ENCODE results near the gene EBLN2.
A peak's percentile ranks its signal among the peaks of the same experiment; 100 is the strongest.

Gene EBLN2

GRCh38 chr3:73096169-73096568, 34.7 kb downstream of the EBLN2 start:
- no peaks in the 10 kb centered on the region for H4K20me1 ChIP-seq (ENCODE audit: insufficient read depth, low read length)
- H3K9me3 ChIP-seq (ENCODE audit: insufficient read depth, low read length), result no peaks in the 10 kb centered on the region
- peaks cover 35% of the 10 kb centered on the region for H3K4me1 ChIP-seq (ENCODE audit: low read length)
- H3K36me3 ChIP-seq (replicated peaks; ENCODE audit: low read depth, low read length), result no peaks in the 10 kb centered on the region
- peak overlapping the region; percentile 12 for H3K4me2 ChIP-seq (ENCODE audit: low read length)
- H3K27ac ChIP-seq (ENCODE audit: low read length), result peak overlapping the region; percentile 25
- no peak overlapping the region for H3K9ac ChIP-seq (ENCODE audit: low read length)
- H3K79me2 ChIP-seq (ENCODE audit: low read length), result no peaks in the 10 kb centered on the region
- no peaks in the 10 kb centered on the region for H3K27me3 ChIP-seq (ENCODE audit: low read depth, low read length)
- H3K4me3 ChIP-seq (ENCODE audit: low read length), result no peak overlapping the region
- no peak overlapping the region for H2AFZ ChIP-seq (ENCODE audit: low read depth, low read length)
- no peak for TF ChIP-seq CTCF (IDR thresholded peaks at IDR 0.05; ENCODE audit: low read depth, low read length)
- no peak for TF ChIP-seq EZH2phosphoT487 (IDR thresholded peaks at IDR 0.05; ENCODE audit: low read depth)

GRCh38 chr3:73098026-73098425, 36.6 kb downstream of the EBLN2 start:
- Histone ChIP-seq H2AFZ (ENCODE audit: low read depth, low read length) (no peak overlapping the region), H3K9ac (ENCODE audit: low read length) (no peak overlapping the region)

GRCh38 chr3:73098873-73099272, 37.4 kb downstream of the EBLN2 start:
- no peaks in the 10 kb centered on the region for H3K79me2 ChIP-seq (ENCODE audit: low read length)
- no peak overlapping the region for H3K4me3 ChIP-seq (ENCODE audit: low read length)
- H3K4me2 ChIP-seq (ENCODE audit: low read length), result no peak overlapping the region
- no peaks in the 10 kb centered on the region for H3K36me3 ChIP-seq (replicated peaks; ENCODE audit: low read depth, low read length)
- TF ChIP-seq CTCF (IDR thresholded peaks at IDR 0.05; ENCODE audit: low read depth, low read length) (no peak), EZH2phosphoT487 (IDR thresholded peaks at IDR 0.05; ENCODE audit: low read depth) (no peak)
- peaks cover 37% of the 10 kb centered on the region for H3K4me1 ChIP-seq (ENCODE audit: low read length)
- H3K9ac ChIP-seq (ENCODE audit: low read length), result no peak overlapping the region
- no peak overlapping the region for H3K27ac ChIP-seq (ENCODE audit: low read length)
- peak overlapping the region; percentile 13; the same call in 1 of the 2 replicates for H2AFZ ChIP-seq (ENCODE audit: low read depth, low read length)
- no peaks in the 10 kb centered on the region for H3K9me3 ChIP-seq (ENCODE audit: insufficient read depth, low read length)
- no peaks in the 10 kb centered on the region for H4K20me1 ChIP-seq (ENCODE audit: insufficient read depth, low read length)
- no peaks in the 10 kb centered on the region for H3K27me3 ChIP-seq (ENCODE audit: low read depth, low read length)

More at GRCh38 chr3:73098026-73098425, 36.6 kb downstream of the EBLN2 start:
- Histone ChIP-seq H3K27ac (ENCODE audit: low read length) (no peak overlapping the region), H3K4me2 (ENCODE audit: low read length) (no peak overlapping the region), H4K20me1 (ENCODE audit: insufficient read depth, low read length) (no peaks in the 10 kb centered on the region), H3K9me3 (ENCODE audit: insufficient read depth, low read length) (no peaks in the 10 kb centered on the region), H3K4me1 (ENCODE audit: low read length) (peaks cover 37% of the 10 kb centered on the region), H3K79me2 (ENCODE audit: low read length) (no peaks in the 10 kb centered on the region), H3K27me3 (ENCODE audit: low read depth, low read length) (no peaks in the 10 kb centered on the region), H3K4me3 (ENCODE audit: low read length) (no peak overlapping the region), H3K36me3 (replicated peaks; ENCODE audit: low read depth, low read length) (no peaks in the 10 kb centered on the region)
- TF ChIP-seq CTCF (IDR thresholded peaks at IDR 0.05; ENCODE audit: low read depth, low read length) (no peak), EZH2phosphoT487 (IDR thresholded peaks at IDR 0.05; ENCODE audit: low read depth) (no peak)

GRCh38 chr3:73100741-73101559, 39.5 kb downstream of the EBLN2 start:
- Histone ChIP-seq H2AFZ (ENCODE audit: low read depth, low read length) (peak overlapping the region; percentile 69; the same call in 1 of the 2 replicates), H3K9me3 (ENCODE audit: insufficient read depth, low read length) (no peaks in the 10 kb centered on the region), H3K79me2 (ENCODE audit: low read length) (no peaks in the 10 kb centered on the region), H3K27me3 (ENCODE audit: low read depth, low read length) (no peaks in the 10 kb centered on the region), H3K4me3 (ENCODE audit: low read length) (no peak overlapping the region), H3K4me2 (ENCODE audit: low read length) (peak overlapping the region; percentile 29), H3K4me1 (ENCODE audit: low read length) (peaks cover 21% of the 10 kb centered on the region), H3K27ac (ENCODE audit: low read length) (no peak overlapping the region), H3K9ac (ENCODE audit: low read length) (peak overlapping the region; percentile 12; the same call in 1 of the 2 replicates), H3K36me3 (replicated peaks; ENCODE audit: low read depth, low read length) (no peaks in the 10 kb centered on the region), H4K20me1 (ENCODE audit: insufficient read depth, low read length) (no peaks in the 10 kb centered on the region)
- TF ChIP-seq CTCF (IDR thresholded peaks at IDR 0.05; ENCODE audit: low read depth, low read length) (peak; percentile 96), EZH2phosphoT487 (IDR thresholded peaks at IDR 0.05; ENCODE audit: low read depth) (no peak)
